Stimulated activated CD4-positive, alpha-beta T cell treated with anti-CD3 and anti-CD28 coated beads, Interleukin-4, amount 100 ng/mL, for 1 hour (primary cell): Measurements from ENCODE around the gene PRSS53.

Experiments
- DNase-seq: peaks from one replicate; pipeline ENCODE4 v3.0.0-alpha.2; 2020

The PRSS53 gene

GRCh38 chr16:31093132-31093703, 4.5 kb upstream of the PRSS53 start:
- no peak for DNase-seq

GRCh38 chr16:31092330-31092729, 3.6 kb upstream of the PRSS53 start:
- no peak for DNase-seq

GRCh38 chr16:31090540-31090939, 1.8 kb upstream of the PRSS53 start:
- no peak for DNase-seq

- DNase-seq = no peak
These were observed 456 bp upstream of the PRSS53 start for GRCh38 chr16:31089199-31089598.

GRCh38 chr16:31087971-31088370, 772 bp downstream of the PRSS53 start:
- DNase-seq = no peak

- no peak for DNase-seq
These were observed 1.3 kb downstream of the PRSS53 start for GRCh38 chr16:31087481-31087880.

- no peak for DNase-seq
These were observed 2.2 kb downstream of the PRSS53 start for GRCh38 chr16:31086629-31086906.

- DNase-seq = no peak
These were observed 2.7 kb downstream of the PRSS53 start for GRCh38 chr16:31085873-31086628.

GRCh38 chr16:31085411-31085810, 3.3 kb downstream of the PRSS53 start:
- no peak for DNase-seq

- no peak for DNase-seq
These were observed 4.0 kb downstream of the PRSS53 start for GRCh38 chr16:31084584-31085302.

GRCh38 chr16:31083981-31084380, 4.8 kb downstream of the PRSS53 start:
- DNase-seq = no peak

GRCh38 chr16:31083556-31083955, 5.2 kb downstream of the PRSS53 start:
- DNase-seq = no peak

- DNase-seq = no peak
These were observed 5.7 kb downstream of the PRSS53 start for GRCh38 chr16:31083081-31083480.

GRCh38 chr16:31082368-31083045, 6.2 kb downstream of the PRSS53 start:
- no peak for DNase-seq

GRCh38 chr16:31081428-31082351, 7.1 kb downstream of the PRSS53 start:
- DNase-seq = no peak

GRCh38 chr16:31080756-31081419, 7.9 kb downstream of the PRSS53 start:
- DNase-seq = no peak

GRCh38 chr16:31080035-31080629, 8.6 kb downstream of the PRSS53 start:
- no peak for DNase-seq

- DNase-seq = no peak
These were observed 9.3 kb downstream of the PRSS53 start for GRCh38 chr16:31079342-31079944.

GRCh38 chr16:31078597-31079341, 10.0 kb downstream of the PRSS53 start:
- no peak for DNase-seq

- no peak for DNase-seq
These were observed 10.9 kb downstream of the PRSS53 start for GRCh38 chr16:31077592-31078396.
